HG03097 (cell line): ENCODE measurements around the gene SPATA6L.

Source experiments
- ATAC-seq: cut with Tn5 transposase; IDR thresholded peaks from one replicate; pipeline ENCODE4 v1.9.1; 2021; ENCODE audit not compliant: unreplicated experiment, low FRiP score

SPATA6L gene, protein sequence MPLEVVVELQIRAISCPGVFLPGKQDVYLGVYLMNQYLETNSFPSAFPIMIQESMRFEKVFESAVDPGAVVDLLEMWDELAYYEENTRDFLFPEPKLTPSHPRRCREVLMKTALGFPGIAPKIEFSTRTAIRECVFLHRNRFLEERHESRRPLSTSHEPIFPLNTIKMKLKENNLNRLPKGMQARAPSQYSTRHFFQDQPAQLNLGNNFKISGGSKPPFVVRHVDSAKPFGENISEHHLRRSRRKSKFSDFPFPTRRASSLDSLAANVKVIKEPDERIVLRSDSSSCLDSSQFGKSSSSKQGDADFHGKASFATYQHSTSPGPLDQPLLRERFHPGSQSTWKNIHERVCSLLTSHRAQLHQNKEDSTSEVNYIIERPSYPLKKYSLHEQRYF

DNA sequence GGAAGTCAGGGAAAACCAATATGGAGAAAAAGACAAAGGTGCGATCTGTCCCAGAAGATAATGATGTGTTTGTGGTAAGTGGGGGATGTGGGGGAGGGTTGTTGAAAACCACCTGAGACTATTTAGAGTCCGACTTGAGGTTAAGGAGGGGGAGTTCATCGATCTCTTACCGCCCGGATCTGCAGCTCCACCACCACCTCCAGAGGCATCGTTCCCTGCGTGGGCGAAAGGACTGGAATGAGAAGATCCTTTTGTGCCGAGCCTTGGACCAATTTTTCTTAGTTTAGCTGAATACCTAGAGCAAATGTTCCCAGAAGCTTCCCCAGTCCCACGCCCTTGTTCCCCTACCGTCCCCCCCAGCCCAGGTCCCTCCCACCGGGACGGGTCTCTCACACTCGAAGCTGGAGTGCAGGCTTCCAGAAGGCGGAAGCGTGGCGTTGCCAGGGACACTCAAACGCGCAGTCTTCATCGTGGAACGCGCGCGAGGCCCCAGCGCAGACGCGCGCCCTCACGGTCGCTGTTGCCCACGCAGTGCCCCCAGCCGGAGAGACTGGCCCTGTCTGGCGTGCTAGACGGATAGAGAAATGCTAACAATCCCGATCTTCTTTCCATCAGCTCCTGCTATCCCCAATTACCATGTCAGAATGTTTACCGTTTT lies at the start of gene SPATA6L:
Gene SPATA6L (minus strand): TSS at position 439 of the 658 bp plus-strand sequence. CDS start 230 bp downstream, at position 209.
- ATAC-seq = no peak

DNA sequence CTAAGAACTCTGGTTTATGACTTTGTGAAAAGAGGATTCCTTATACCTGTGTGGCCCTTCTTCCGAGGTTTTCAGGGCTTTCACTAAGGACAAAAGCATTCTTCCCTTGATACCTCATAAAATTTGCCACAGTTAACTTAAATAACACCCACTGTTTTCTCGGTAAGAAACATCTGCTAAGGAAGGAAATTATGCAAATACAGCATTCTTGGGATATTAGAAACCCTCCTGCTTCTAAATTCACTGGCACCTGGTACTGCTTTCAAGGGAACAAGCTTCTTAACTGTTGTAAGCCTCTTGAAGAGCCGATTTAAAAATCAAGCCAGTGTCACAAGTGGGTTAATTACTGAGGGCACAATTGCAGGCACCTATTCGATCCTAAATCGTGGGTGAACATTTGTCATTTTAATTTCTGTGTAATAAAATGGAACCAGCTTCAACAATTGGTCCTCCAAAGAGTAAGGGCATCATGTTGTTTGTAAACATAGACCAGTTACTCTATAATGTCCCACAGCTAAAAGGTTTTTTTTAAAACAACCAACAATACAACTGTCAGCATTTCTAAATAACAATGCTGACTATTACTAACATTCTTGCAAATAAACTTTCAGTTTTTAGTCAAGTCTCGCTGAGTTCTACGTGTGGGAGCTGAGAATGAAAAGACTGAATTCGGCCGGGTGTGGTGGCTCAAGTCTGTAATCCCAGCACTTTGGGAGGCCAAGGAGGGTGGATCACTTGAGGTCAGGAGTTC lies 48.2 kb upstream of the SPATA6L start:
- no peak for ATAC-seq

DNA sequence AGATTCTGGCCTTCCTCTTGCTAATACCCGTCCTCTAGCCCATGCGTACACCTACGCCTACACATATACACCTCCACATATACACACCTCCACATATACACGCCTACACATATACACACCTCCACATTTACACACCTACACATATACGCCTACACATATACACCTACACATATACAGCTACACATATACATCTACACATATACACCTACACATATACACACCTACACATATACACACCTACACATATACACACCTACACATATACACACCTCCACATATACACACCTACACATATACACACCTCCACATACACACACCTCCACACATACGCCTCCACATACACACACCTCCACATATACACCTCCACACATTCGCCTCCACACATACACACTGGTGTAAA lies 47.6 kb upstream of the SPATA6L start:
- no peak for ATAC-seq

DNA sequence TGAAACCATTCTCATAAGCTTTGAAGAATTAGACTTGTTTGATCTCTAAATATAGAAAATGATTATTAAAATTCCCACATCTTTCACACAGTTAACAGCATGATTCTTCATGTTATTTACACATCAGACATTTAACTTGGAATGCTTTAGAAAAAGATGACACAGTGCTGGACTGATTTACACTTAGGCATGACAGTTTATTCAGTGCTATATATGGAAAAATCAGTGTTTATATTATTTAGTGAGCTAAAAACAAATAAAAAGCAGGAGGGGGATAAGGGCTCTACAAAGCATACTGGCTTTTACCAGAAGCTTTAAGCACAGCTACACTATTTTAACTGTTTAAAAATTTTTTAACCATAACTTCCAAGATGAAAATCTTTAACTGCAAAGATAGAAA lies 43.1 kb upstream of the SPATA6L start:
- ATAC-seq = no peak

DNA sequence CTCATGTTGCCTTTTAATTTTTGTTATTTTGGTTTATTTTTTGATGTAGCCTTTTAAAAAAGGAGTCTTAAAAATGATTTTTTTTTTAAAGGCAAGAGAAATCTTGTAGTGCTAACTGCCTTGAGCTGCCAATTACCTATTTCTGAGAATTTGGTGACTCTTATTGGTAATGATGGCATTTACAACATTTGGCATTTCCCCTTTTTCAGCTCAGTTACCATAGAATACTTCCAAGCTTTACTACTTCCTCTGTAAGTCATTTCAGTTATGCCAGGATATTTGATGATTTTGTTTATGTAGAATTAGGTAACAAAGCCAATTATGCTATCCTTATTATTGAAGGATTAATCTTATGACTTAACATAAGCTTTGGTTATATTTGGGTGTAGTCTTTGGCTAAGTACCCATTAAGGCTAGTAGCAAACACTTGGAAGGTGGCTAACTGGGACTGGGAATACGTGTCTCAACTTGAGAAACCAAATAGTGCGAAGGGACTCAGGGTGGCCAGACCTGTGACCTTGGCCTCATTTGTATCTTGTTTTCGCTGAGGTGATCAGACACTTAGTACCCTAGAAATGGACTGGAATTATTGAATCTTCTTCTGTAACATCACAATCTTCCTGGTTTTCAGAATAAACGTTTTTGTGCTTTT lies 40.8 kb upstream of the SPATA6L start:
- no peak for ATAC-seq

DNA sequence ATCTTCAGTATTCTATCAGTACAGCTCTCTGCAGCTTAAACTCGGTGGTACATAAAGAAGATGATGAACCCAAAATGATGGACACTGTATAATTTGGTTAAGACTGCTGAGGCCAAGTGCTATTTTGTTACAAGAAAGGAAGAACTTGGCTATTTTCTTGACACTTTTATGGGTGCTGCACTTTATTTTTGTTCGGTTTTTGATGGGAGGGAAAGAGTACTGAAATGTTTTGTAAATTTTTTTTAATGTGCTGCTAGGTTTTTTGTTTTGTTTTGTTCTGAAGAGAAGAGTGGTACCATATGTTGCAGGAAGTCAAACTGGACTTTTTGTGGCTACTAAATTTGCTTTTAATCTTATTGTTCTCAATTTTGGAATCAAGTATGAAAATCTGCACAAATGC lies 39.7 kb upstream of the SPATA6L start:
- ATAC-seq = no peak

DNA sequence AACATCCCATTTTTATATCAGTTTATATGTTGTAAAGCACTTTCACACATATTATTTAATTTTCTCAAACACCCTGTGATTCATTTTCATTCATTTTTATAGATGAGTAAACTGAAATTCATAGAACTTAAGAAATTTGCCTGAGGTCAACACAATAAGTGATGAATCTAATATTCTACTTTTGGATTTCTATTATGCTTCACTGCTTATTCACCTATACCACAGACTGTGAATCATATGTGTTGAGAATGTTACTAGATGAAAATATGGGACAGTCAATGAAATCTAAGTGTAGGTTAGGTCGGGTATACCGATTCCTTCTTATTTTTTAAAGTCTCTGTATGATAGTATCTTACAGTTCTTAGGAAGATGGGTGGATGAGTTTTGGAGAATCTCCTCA lies 37.8 kb upstream of the SPATA6L start:
- no peak for ATAC-seq

DNA sequence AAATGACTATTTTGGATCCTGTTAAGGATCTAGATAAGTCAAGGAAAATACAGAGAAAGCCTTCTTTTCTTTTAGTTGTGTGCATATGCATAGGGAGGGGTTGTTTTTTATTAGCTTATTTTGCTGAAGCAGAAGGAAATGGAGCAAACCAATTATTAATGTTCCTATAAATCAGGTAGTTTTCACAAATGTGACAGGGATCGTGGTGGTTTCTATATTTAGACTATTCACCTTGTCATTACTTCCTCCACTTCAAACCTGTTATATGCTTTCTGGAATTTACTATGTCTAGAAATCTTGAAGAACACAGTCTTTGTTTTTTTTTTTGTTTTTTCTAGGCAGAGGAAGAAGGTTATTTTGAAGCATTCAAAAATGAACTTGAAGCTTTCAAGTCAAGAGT lies 35.2 kb upstream of the SPATA6L start:
- ATAC-seq = no peak

DNA sequence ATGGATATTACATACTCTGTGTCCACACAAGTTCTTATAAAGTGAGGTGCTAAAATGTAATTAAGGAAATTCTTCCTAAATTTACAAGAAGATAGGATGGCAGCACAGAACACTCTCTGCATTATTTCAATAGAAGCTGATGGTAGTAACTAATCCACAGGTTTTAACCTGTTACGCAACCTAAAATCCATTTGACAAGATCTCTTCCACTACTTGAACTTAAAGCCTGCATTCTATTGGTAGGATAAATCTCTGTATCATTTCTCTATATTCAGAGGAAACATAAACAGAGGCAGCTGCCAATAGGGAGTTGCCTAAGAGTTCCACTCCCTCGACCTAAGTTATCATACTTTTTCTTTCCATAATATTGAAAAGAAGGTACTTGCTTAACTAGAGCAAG lies 34.7 kb upstream of the SPATA6L start:
- ATAC-seq = no peak

DNA sequence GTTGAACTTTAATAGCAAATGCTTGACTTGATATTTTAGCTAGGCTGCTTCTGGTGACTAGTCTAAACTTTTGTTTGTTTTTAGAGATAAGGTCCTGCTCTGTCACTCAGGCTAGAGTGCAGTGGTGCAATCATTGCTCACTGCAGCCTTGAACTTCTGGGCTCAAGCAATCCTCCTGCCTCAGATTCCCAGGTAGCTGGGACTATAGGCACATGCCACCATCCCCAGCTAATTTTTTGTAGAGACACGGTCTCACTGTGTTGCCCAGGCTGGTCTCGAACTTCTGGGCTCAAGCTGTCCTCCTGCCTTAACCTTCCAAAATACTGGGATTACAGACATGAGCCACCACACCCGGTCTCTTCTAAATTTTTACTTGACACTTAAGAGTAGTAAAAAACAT lies 33.8 kb upstream of the SPATA6L start:
- ATAC-seq = no peak

DNA sequence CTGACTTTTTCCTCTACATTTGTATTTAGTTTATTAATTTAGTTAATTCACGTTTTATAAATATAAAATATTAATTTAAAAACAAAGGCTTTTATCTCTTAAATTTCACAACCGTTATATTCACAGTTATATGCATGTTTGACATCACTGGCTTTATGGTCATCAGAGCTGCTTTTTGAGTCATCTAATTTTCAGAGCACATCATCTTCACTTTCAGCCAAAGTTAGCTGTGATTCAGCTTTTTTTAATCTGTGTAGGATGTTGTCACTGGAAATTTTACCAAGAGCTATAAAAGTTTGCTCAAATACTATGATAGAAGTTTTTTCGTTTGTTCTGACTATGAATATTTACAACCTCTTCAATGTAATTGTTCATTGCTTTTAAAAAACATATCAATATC lies 25.5 kb upstream of the SPATA6L start:
- no peak for ATAC-seq

DNA sequence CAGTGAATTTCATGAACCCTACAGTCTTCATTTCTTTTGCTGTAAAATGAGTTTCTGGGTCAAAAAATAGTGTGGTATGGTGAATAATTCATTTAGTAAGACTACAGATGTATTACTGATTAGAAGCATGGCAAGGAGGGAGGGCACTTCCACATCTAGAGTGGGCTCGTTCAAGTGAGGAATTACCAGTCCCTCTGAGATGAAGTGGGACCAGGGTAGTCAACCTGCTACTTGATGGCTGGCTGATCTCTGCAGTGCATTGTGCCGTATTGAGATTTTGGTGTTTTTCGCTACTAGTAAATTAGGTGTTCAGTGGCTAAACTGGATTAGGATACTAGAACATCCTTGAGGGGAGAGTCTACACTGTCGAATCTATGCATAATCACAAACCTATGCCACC lies 23.9 kb upstream of the SPATA6L start:
- peak; percentile 43 for ATAC-seq

DNA sequence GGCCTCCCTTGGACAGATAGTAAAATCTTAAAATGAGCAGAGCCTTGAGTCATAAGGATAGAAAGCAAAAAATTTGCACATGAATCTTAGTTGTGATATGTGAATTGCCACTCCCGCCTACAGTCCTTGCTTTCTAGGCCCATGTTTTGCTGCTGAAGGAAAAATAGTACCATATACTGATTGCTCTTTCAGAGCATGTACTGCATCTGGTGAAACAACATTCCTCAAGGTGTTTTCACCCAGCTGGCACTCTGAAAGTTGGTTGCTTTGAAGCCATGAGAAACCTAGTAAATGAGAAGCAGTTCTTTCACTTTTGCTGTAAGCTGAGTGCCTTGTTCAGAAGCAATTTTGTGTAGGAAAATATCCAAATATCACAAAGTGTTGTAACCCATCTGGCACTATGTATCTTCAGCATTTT lies 23.4 kb upstream of the SPATA6L start:
- peak; percentile 40 for ATAC-seq

DNA sequence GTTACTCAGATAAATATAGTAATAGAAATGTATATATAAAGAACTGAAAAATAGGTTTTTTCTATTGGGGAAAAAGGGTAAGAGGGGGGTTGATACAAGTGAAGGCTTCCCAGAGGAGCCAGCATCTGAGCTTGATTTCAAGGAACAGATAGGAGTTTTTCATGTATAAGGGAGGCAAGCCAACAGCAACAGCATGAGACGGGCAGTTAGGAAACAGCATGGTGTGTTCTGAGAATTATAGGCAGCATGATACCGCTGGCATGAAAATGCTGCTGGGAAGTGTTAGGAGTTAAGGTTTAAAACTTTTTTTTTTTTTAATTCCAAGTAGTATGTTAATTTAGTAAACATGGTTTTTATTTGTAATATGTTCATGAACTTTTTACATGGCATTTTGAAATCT lies 22.7 kb upstream of the SPATA6L start:
- no peak for ATAC-seq

DNA sequence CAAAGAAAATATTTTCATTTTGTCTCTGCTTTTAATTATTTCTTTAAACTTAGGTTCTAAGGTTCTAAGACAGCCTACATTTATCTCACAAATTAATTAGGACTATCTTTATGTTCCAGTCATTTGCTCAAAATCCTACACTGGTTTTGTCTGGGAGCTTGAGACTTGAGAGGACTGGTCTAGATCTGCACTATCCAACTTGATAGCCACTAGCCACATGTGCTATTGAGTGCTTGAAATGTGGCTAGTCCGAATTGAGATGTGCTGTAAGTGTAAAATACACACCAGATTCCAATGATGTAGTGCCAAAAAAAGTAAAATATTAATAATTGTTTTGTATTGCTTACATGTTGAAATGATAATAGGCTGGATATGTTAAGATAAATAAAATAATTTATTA lies 20.3 kb upstream of the SPATA6L start:
- no peak for ATAC-seq

DNA sequence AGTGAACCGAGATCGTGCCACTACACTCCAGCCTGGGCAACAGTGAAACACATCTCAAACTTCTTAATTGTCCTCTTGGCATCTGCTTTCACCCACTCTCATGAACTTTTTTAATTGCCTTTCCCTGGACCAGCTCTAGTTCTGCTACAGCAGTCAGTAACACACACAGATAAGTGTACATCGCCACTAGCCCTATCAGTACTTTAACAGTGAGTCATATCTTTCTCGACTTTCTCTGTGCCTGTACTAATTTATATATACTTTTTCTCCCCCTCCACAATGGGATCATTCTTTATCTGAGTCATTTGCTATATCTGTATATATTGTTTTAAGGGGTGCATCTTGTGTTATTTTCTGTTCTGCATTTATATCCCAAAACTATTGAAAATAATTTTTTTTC lies 19.8 kb upstream of the SPATA6L start:
- ATAC-seq = no peak

DNA sequence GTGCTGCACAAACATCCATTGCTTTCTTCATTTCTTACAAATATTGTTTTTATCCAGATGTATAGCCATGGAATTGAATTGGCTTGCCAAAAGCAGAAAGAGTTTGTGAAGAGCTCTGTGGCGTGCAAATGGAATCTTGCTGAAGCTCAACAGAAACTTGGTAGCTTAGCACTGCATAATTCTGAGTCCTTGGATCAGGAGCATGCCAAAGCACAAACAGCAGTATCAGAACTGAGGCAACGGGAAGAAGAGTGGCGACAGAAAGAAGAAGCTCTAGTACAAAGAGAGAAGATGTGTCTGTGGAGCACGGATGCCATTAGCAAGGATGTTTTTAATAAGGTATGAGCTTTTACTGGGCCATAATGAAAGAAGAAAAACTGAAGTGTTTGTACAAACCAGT lies 18.5 kb upstream of the SPATA6L start:
- ATAC-seq = no peak

DNA sequence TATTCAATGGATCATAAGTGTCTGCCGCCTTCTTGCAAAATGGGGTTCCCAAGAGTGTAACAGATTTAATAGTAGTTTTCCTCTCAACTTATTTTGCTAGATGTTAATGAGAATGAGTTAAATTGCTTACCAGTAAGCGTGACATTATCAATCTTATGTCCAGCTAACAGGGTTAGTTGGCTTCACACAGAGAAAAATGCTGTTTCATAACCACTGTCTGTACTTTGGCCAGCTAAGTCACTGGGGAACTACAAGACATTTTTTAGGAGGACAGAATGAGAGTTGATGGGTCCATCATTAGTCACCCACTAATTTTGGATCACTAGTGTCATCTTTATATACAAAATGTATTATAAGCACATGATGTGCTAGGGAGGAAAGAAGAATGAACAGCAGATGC lies 14.5 kb upstream of the SPATA6L start:
- no peak for ATAC-seq

DNA sequence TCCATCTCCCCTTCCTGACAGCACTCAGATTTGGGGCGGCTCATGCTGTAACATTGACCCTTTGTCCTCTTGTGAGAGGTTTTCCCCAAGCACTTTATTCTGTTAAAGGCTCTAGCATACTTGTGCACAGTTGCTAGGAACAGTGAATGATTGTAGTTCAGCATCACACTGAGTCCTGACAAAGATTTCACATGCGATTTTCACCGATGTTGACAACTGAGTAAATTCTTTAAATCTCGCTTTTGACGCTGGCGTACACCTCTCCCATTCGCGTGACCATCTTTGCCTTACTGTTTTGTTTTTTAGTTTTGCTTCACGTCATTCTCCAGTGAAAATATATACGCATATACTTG lies 13.9 kb upstream of the SPATA6L start:
- peak; percentile 10 for ATAC-seq

DNA sequence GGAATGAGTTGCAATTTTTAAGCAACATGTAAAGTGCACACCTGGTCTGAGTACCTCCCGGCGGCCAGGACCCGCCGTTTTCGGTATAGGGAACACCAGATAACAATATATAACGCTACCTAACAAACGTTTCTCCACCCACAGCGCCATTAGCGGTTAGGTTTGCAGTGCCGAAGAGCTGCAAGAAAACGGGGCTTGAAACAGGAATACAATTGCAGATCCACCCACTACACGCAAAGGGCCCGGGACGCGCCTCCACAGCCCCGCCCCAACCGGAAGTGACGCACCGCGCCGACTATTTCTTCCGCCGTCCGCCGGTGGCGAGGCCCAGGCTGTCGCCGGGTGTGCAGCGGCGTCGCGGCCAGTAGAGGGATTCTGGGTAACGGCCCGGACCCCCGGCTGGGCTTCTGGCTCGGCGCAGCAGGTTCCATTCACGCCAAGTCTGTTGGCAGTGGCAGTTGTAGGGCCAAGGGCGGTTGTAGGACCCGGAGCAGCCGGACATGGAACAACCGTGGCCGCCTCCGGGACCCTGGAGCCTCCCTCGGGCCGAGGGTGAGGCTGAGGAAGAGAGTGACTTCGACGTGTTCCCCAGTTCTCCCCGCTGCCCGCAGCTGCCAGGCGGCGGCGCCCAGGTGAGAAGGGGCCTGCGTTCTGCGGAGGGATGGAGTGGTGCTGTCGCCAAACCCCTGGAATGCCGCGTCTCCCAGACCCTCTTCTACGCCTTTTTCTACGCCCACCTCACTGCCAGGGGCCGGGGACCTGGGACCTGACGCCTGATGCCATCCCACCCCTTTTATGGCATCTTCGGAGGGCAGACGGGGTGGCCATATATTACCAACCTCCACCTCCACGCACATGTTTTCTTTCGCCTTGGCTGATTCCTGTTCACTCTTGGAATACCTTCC lies 13.2 kb upstream of the SPATA6L start, which contains the start of gene CDC37L1:
Gene CDC37L1 (plus strand): TSS at position 302 of the 905 bp plus-strand sequence. CDS start 199 bp downstream, at position 501.
- peak; percentile 94 for ATAC-seq
